Measurements from ENCODE around the gene C7. TPM values are rescaled to one million over a fixed set of nuclear protein-coding genes. Genes with fewer than 3 reads are reported as not detected.
"Not testable (repeated sequence)": the region's sequence is repeated elsewhere in the genome, so short reads cannot be mapped to it uniquely, and the experiment has no call there.

C7 gene
- total and polyA plus RNA-seq, 8 donors = 29.8 to 215 (median 56.6) TPM

DNA sequence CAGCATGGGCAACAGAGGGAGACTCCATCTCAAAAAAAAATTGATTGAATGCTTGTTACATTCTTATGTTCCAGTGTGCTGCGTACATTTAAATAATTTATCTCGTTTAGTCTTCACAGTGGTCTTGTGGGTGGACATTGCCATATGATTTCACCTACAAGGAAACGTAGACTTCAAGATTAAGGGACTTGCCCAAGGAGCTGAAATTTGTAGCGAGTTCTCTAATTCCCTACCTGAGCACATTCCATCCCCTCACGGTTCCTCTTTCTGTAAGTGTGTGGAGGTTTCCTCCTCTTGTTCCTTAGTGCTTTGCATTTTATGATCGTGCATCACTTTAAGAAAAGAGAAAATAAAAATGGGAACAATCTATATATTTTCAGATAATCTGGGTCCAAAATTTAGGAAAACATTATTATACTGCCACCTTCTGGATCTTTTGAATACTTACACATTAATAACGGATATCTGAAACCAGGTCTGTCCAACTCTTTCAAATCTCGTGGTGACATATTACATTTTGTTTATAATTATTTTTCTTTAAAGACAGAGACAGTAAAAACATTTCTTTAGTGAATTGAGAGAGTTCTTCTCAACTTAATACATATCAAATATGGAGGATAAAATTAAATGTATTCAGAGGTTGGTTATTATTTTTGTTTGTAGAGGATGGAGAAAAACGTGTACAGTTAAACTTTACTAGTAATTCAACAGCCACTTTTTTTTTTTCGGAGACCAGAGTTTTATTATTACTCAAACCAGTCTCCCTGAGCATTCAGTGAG, 29.9 kb upstream of the C7 start:
- intact Hi-C loops (cut with DNase I) = loop anchor here in 1 of 3 donors (10.0 kb wide), 1 partner anchor 125 kb away; the partner anchor contains the start of gene TTC33
- H3K27me3 ChIP-seq = no peaks in the 10 kb centered on the region
- TF ChIP-seq, protein P1, sequence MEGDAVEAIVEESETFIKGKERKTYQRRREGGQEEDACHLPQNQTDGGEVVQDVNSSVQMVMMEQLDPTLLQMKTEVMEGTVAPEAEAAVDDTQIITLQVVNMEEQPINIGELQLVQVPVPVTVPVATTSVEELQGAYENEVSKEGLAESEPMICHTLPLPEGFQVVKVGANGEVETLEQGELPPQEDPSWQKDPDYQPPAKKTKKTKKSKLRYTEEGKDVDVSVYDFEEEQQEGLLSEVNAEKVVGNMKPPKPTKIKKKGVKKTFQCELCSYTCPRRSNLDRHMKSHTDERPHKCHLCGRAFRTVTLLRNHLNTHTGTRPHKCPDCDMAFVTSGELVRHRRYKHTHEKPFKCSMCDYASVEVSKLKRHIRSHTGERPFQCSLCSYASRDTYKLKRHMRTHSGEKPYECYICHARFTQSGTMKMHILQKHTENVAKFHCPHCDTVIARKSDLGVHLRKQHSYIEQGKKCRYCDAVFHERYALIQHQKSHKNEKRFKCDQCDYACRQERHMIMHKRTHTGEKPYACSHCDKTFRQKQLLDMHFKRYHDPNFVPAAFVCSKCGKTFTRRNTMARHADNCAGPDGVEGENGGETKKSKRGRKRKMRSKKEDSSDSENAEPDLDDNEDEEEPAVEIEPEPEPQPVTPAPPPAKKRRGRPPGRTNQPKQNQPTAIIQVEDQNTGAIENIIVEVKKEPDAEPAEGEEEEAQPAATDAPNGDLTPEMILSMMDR (IDR thresholded peaks at IDR 0.05) = peak; percentile 10 to 54 (median 40)
- H3K27ac ChIP-seq = no peak overlapping the region
- no peaks in the 10 kb centered on the region for H3K4me1 ChIP-seq
- H3K4me3 ChIP-seq = no peak overlapping the region
- FAIRE-seq = peak; percentile 94
- 19 to 25% methylated on average over 10 of the region's 10 CpGs for WGBS, 2 donors
- H3K9me3 ChIP-seq = no peaks in the 10 kb centered on the region
- no peaks in the 10 kb centered on the region for H3K36me3 ChIP-seq
- ATAC-seq = peak; percentile 43 to 75 (median 66)
- no peak for DNase-seq

- H3K27me3 ChIP-seq = no peaks in the 10 kb centered on the region
- 79 to 89% methylated on average over 4 of the region's 4 CpGs for WGBS, 2 donors
- H3K36me3 ChIP-seq = no peaks in the 10 kb centered on the region
- intact Hi-C loops (cut with DNase I) = no loop called here
- TF ChIP-seq, protein P1 (IDR thresholded peaks at IDR 0.05) = no peak
- H3K4me1 ChIP-seq = no peaks in the 10 kb centered on the region
- no peak for FAIRE-seq
- no peaks in the 10 kb centered on the region for H3K9me3 ChIP-seq
- no peak for DNase-seq
- ATAC-seq = no peak
- H3K27ac ChIP-seq = no peak overlapping the region
- no peak overlapping the region for H3K4me3 ChIP-seq
Observed at GRCh38 chr5:40882291-40882690, 27.0 kb upstream of the C7 start.

GRCh38 chr5:40883051-40883450, 26.2 kb upstream of the C7 start:
- FAIRE-seq; H3K36me3 ChIP-seq; intact Hi-C loops (cut with DNase I); H3K27me3 ChIP-seq; H3K4me3 ChIP-seq; H3K27ac ChIP-seq; H3K4me1 ChIP-seq; H3K9me3 ChIP-seq; DNase-seq; ATAC-seq: not testable (repeated sequence)
- WGBS, 2 donors = 26% methylated on average over 1 of the region's 1 CpG

- H3K4me1 ChIP-seq; H3K9me3 ChIP-seq; intact Hi-C loops (cut with DNase I); FAIRE-seq; H3K27me3 ChIP-seq; H3K36me3 ChIP-seq; H3K27ac ChIP-seq: not testable (repeated sequence)
- ATAC-seq = peak in 3 of 4 donors; percentile 24 to 34 (median 25)
- DNase-seq = peak; percentile 45 to 76 (median 58)
- 45 to 46% methylated on average over 10 of the region's 10 CpGs for WGBS, 2 donors
- peak overlapping the region in 1 of 4 donors; percentile 11 for H3K4me3 ChIP-seq
Observed at GRCh38 chr5:40895440-40896425, 13.6 kb upstream of the C7 start.

DNA sequence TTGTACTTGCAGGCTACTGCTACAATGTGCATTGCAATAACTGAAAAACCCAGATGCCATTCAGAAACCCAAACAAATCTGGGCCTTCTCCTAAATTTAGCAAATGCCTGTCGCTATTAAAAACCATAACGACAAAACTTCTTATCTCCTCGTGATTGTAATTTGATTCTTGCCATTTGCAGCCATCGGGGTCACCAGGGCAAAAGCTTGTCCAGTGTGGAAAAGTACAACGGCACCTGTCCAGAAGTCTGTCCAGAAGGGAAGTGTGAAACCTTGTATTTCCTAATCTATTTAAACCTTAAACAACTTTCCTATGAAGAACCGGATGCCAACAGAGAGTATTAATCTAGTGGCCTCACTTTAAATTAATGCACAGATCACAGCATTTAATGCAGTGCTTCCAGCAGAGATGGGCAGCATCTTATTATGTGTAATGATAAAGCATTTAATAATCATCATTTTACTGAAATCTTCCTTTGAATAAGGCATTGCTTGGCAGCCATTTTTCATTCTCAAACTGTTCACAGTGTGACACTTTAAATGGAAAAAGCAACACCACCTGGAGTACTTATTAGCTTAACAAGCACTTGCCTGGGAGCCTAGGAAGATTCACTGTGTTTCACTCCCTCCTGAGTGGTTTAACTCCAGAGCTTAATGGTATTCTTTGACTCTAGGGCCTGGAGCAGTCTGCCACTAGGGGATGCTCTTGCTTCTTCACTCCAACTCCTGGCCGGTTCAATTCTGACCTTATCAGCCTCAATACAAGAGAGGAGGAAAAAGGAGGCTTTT, 4.9 kb upstream of the C7 start:
- Histone ChIP-seq H3K27me3 (no peaks in the 10 kb centered on the region), H3K36me3 (no peaks in the 10 kb centered on the region), H3K9me3 (no peaks in the 10 kb centered on the region), H3K27ac (peak overlapping the region in 2 of 4 donors; percentile 23 to 37), H3K4me1 (peaks cover 9 to 11% (median 10%) of the 10 kb centered on the region in 3 donors), H3K4me3 (no peak overlapping the region)
- peak in 4 of 6 donors; percentile 26 to 75 (median 60) for DNase-seq
- 14 to 17% methylated on average over 7 of the region's 7 CpGs for WGBS, 2 donors
- intact Hi-C loops (cut with DNase I) = loop anchor here in 1 of 3 donors (10.0 kb wide), 1 partner anchor 620 kb away; no protein-coding TSS in a partner anchor
- TF ChIP-seq, protein P1 (IDR thresholded peaks at IDR 0.05) = peak; percentile 44 to 92 (median 82)
- ATAC-seq = peak; percentile 90 to 97 (median 96)
- FAIRE-seq = no peak
